GM21619 (cell line): ENCODE results near the gene HOXB3.

Experiments
- ATAC-seq: cut with Tn5 transposase; IDR thresholded peaks from one replicate; pipeline ENCODE4 v1.9.1; 2021; ENCODE audit not compliant: unreplicated experiment

HOXB3 gene

GRCh38 chr17:48559122-48559839, 30.8 kb downstream of the HOXB3 start:
- no peak for ATAC-seq

GRCh38 chr17:48558831-48559121, 31.3 kb downstream of the HOXB3 start:
- ATAC-seq: no peak

- no peak for ATAC-seq
Measured at GRCh38 chr17:48558057-48558830, 31.8 kb downstream of the HOXB3 start.

GRCh38 chr17:48556576-48557401, 33.3 kb downstream of the HOXB3 start:
- ATAC-seq: no peak

- no peak for ATAC-seq
Measured at GRCh38 chr17:48556229-48556575, 33.8 kb downstream of the HOXB3 start.

GRCh38 chr17:48555258-48556228, 34.5 kb downstream of the HOXB3 start:
- ATAC-seq: no peak

- ATAC-seq: no peak
Measured at GRCh38 chr17:48554412-48555257, 35.4 kb downstream of the HOXB3 start.

GRCh38 chr17:48553826-48554225, 36.2 kb downstream of the HOXB3 start:
- ATAC-seq: no peak

- ATAC-seq: no peak
Measured at GRCh38 chr17:48553190-48553547, 36.9 kb downstream of the HOXB3 start.

- ATAC-seq: no peak
Measured at GRCh38 chr17:48552466-48553189, 37.4 kb downstream of the HOXB3 start.

GRCh38 chr17:48551596-48552465, 38.2 kb downstream of the HOXB3 start:
- ATAC-seq: no peak

GRCh38 chr17:48551214-48551555, 38.9 kb downstream of the HOXB3 start:
- no peak for ATAC-seq

- ATAC-seq: no peak
Measured at GRCh38 chr17:48550502-48551213, 39.4 kb downstream of the HOXB3 start.

- ATAC-seq: no peak
Measured at GRCh38 chr17:48549914-48550501, 40.0 kb downstream of the HOXB3 start.

- no peak for ATAC-seq
Measured at GRCh38 chr17:48549281-48549630, 40.8 kb downstream of the HOXB3 start.

GRCh38 chr17:48548523-48549280, 41.3 kb downstream of the HOXB3 start:
- no peak for ATAC-seq
